Prostate gland (tissue), 2 donors: Measurements from ENCODE around the gene AFF3. TPM values are rescaled to one million over a fixed set of nuclear protein-coding genes. Genes with fewer than 3 reads are reported as not detected.

Source experiments
- DNase-seq: peaks from one replicate; pipeline ENCODE4 v3.0.0-alpha.2; 2019; ENCODE audit warnings: low spot score
- H3K27ac ChIP-seq, 2 donors: fragments of 200-600 bp; sonication (generic); 2 replicates each; pipeline ENCODE4 v1.5.1; 2017 to 2019
- H3K27me3 ChIP-seq: fragments of 200-600 bp; sonication (generic); replicated peaks from 2 replicates; pipeline ENCODE4 v1.5.1; 2019; ENCODE audit not compliant: insufficient read depth
- H3K36me3 ChIP-seq, 2 donors: fragments of 200-600 bp; sonication (generic); 1 replicate in 1 of 2; 2 replicates in 1 of 2; pipeline versions ENCODE4 v1.5.1 to v1.8.1; 2017 to 2019
- H3K4me1 ChIP-seq: fragments of 200-600 bp; sonication (generic); replicated peaks from 2 replicates; pipeline ENCODE4 v1.5.1; 2019
- H3K4me3 ChIP-seq, 2 donors: fragments of 200-600 bp; sonication (generic); 2 replicates each; pipeline ENCODE4 v1.5.1; 2017 to 2019
- H3K9me3 ChIP-seq: fragments of 200-600 bp; sonication (generic); 2 replicates; pipeline ENCODE4 v1.5.1; 2017
- CTCF ChIP-seq, 4 experiments: fragments of 200-600 bp in 2 of 4; fragments of 450-650 bp in 2 of 4; sonication (generic) in 2 of 4; IDR thresholded peaks; 1 replicate in 3 of 4; 2 replicates in 1 of 4; pipeline ENCODE4 v1.5.1; 2016 to 2019; ENCODE audit warnings: antibody characterized with exemption in 4 of 4, mild to moderate bottlenecking in 2 of 4, moderate library complexity in 2 of 4
- POLR2A ChIP-seq: fragments of 450-650 bp; IDR thresholded peaks from one replicate; pipeline ENCODE4 v1.6.1; 2016; ENCODE audit warnings: antibody characterized with exemption, mild to moderate bottlenecking
- POLR2AphosphoS5 ChIP-seq: sonication (generic); formaldehyde crosslinking; IDR thresholded peaks from one replicate; pipeline ENCODE4 v1.6.1; 2017; ENCODE audit warnings: antibody characterized with exemption
- WGBS: methylation state at CpG from one replicate; pipeline ENCODE4 v1.1.5; 2018; 5-methylcytosine and 5-hydroxymethylcytosine counted together
- intact Hi-C: fragments of 100-400 bp; cut with DNase I; formaldehyde crosslinking; loops from one replicate; pipeline ENCODE4 v1.14.2; 2022
- total RNA-seq, 2 donors: library from RNA; depleted of rRNA; stranded (reverse); fragments of >200 nt; gene quantifications; one replicate each; pipeline ENCODE4 v1.1.0, GENCODE V29; 2016

Gene AFF3
- total RNA-seq, 2 donors from 2014 or later: 74.4 to 113 TPM

- intact Hi-C loops: no loop called here
- Histone ChIP-seq H3K27ac (no peak overlapping the region), H3K36me3 (no peaks in the 10 kb centered on the region), H3K27me3 (no peaks in the 10 kb centered on the region), H3K4me3 (no peak overlapping the region), H3K9me3 (no peaks in the 10 kb centered on the region), H3K4me1 (no peaks in the 10 kb centered on the region)
- TF ChIP-seq CTCF (IDR thresholded peaks at IDR 0.05) (no peak), POLR2AphosphoS5 (no peak), POLR2A (no peak)
- WGBS: 93% methylated on average over 5 of the region's 5 CpGs
- DNase-seq: no peak
These were observed 89.1 kb downstream of the AFF3 start for GRCh38 chr2:100053087-100053885.

- Histone ChIP-seq H3K9me3 (no peaks in the 10 kb centered on the region), H3K27ac (no peak overlapping the region), H3K4me3 (no peak overlapping the region), H3K4me1 (no peaks in the 10 kb centered on the region), H3K27me3 (no peaks in the 10 kb centered on the region), H3K36me3 (no peaks in the 10 kb centered on the region)
- WGBS: 99% methylated on average over 4 of the region's 4 CpGs
- no peak for TF ChIP-seq POLR2AphosphoS5
- TF ChIP-seq POLR2A: no peak
- no peak for TF ChIP-seq CTCF (IDR thresholded peaks at IDR 0.05)
- DNase-seq: no peak
- intact Hi-C loops: no loop called here
These were observed 89.7 kb downstream of the AFF3 start for GRCh38 chr2:100052650-100053049.

GRCh38 chr2:100051253-100051652, 91.1 kb downstream of the AFF3 start:
- H3K27me3 ChIP-seq: no peaks in the 10 kb centered on the region
- WGBS: 82% methylated on average over 5 of the region's 5 CpGs
- H3K27ac ChIP-seq: no peak overlapping the region
- DNase-seq: no peak
- H3K9me3 ChIP-seq: no peaks in the 10 kb centered on the region
- H3K36me3 ChIP-seq: no peaks in the 10 kb centered on the region
- no peak overlapping the region for H3K4me3 ChIP-seq
- no peaks in the 10 kb centered on the region for H3K4me1 ChIP-seq
- intact Hi-C loops: no loop called here
- TF ChIP-seq CTCF (IDR thresholded peaks at IDR 0.05): no peak
- no peak for TF ChIP-seq POLR2AphosphoS5
- no peak for TF ChIP-seq POLR2A

- DNase-seq: no peak
- H3K36me3 ChIP-seq: no peaks in the 10 kb centered on the region
- intact Hi-C loops: no loop called here
- H3K27me3 ChIP-seq: no peaks in the 10 kb centered on the region
- WGBS: 88% methylated on average over 6 of the region's 6 CpGs
- H3K9me3 ChIP-seq: no peaks in the 10 kb centered on the region
- no peak overlapping the region for H3K4me3 ChIP-seq
- TF ChIP-seq POLR2A (no peak), CTCF (IDR thresholded peaks at IDR 0.05) (no peak), POLR2AphosphoS5 (no peak)
- no peak overlapping the region for H3K27ac ChIP-seq
- H3K4me1 ChIP-seq: no peaks in the 10 kb centered on the region
These were observed 91.7 kb downstream of the AFF3 start for GRCh38 chr2:100050685-100051084.
